Measurements from ENCODE around the gene KIAA1671.

- no peak for TF ChIP-seq CTCF (IDR thresholded peaks at IDR 0.05)
- TF ChIP-seq POLR2AphosphoS5 (IDR thresholded peaks at IDR 0.05; ENCODE audit: low read depth, low read length): no peak
- no peak for TF ChIP-seq TCF12 (IDR thresholded peaks at IDR 0.05)
- no peak for TF ChIP-seq SIN3A (IDR thresholded peaks at IDR 0.05; ENCODE audit: borderline replicate concordance, low read depth, low read length)
- TF ChIP-seq EZH2phosphoT487 (IDR thresholded peaks at IDR 0.05; ENCODE audit: borderline replicate concordance, low read depth): no peak
- TF ChIP-seq, protein P1, sequence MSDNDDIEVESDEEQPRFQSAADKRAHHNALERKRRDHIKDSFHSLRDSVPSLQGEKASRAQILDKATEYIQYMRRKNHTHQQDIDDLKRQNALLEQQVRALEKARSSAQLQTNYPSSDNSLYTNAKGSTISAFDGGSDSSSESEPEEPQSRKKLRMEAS (IDR thresholded peaks at IDR 0.05; ENCODE audit: low read depth): no peak
- TF ChIP-seq EP300 (IDR thresholded peaks at IDR 0.05; ENCODE audit: borderline replicate concordance in 1 of 2, low read depth in 1 of 2, low read length in 1 of 2): no peak
These were observed 225.4 kb downstream of the KIAA1671 start for GRCh38 chr22:25177895-25178294.
